Fibroblast of lung (primary cell): ENCODE results near the gene CXCL17. TPM values are rescaled to one million over a fixed set of nuclear protein-coding genes. Genes with fewer than 3 reads are reported as not detected.
"Not testable (repeated sequence)": the region's sequence is repeated elsewhere in the genome, so short reads cannot be mapped to it uniquely, and the experiment has no call there.

ENCODE experiments used
- DNase-seq, 2 donors: peaks; one replicate each; pipeline versions ENCODE4 v3.0.0 to v3.0.0-alpha.2; 2010; ENCODE audit warnings: low read depth in 2 of 2
- H2AFZ ChIP-seq: 2 replicates; pipeline ENCODE4 v1.5.1; 2012; ENCODE audit warnings: low read length, control low read depth, inconsistent platforms
- H3K27ac ChIP-seq: 2 replicates; pipeline ENCODE4 v1.5.1; 2011; ENCODE audit warnings: low read length, control low read depth; ENCODE audit not compliant: insufficient read depth
- H3K27me3 ChIP-seq: 2 replicates; pipeline ENCODE4 v1.5.1; 2011; ENCODE audit warnings: mild to moderate bottlenecking, low read length; ENCODE audit not compliant: control insufficient read depth, insufficient read depth
- H3K36me3 ChIP-seq: 2 replicates; pipeline ENCODE4 v1.5.1; 2011; ENCODE audit warnings: low read length; ENCODE audit not compliant: control insufficient read depth, insufficient read depth
- H3K4me1 ChIP-seq: 2 replicates; pipeline ENCODE4 v1.5.1; 2011; ENCODE audit warnings: low read length; ENCODE audit not compliant: control insufficient read depth, insufficient read depth; ENCODE audit errors: extremely low read depth
- H3K4me2 ChIP-seq: 2 replicates; pipeline ENCODE4 v1.5.1; 2011; ENCODE audit warnings: low read length, control low read depth; ENCODE audit not compliant: insufficient read depth; ENCODE audit errors: extremely low read depth
- H3K4me3 ChIP-seq, 4 experiments: fragments of 200-600 bp in 1 of 4; sonication (generic) in 1 of 4; replicated peaks in 1 of 4; 2 replicates each; pipeline ENCODE4 v1.5.1; 2011 to 2016; ENCODE audit warnings: low read length in 4 of 4, low read depth in 3 of 4, mild to moderate bottlenecking in 3 of 4, control low read depth in 2 of 4, inconsistent platforms in 1 of 4, mixed read lengths in 1 of 4; ENCODE audit not compliant: insufficient read depth in 1 of 4; ENCODE audit errors: control extremely low read depth in 1 of 4
- H3K79me2 ChIP-seq: 2 replicates; pipeline ENCODE4 v1.5.1; 2012; ENCODE audit warnings: mild to moderate bottlenecking, low read length, inconsistent platforms; ENCODE audit not compliant: control insufficient read depth, insufficient read depth
- H3K9ac ChIP-seq: 2 replicates; pipeline ENCODE4 v1.5.1; 2011; ENCODE audit warnings: mild to moderate bottlenecking, low read length, control low read depth; ENCODE audit not compliant: insufficient read depth
- H3K9me3 ChIP-seq: 2 replicates; pipeline ENCODE4 v1.5.1; 2012; ENCODE audit warnings: low read depth, low read length; ENCODE audit not compliant: control insufficient read depth, insufficient read depth
- H4K20me1 ChIP-seq: 2 replicates; pipeline ENCODE4 v1.5.1; 2011; ENCODE audit warnings: low read length; ENCODE audit not compliant: control insufficient read depth, insufficient read depth; ENCODE audit errors: extremely low read depth
- CTCF ChIP-seq, 2 donors: IDR thresholded peaks in 1 of 2; conservative IDR thresholded peaks in 1 of 2; 1 replicate in 1 of 2; 2 replicates in 1 of 2; pipeline ENCODE4 v1.5.1; 2011 to 2012; ENCODE audit warnings: low read length in 2 of 2, control low read depth in 1 of 2, inconsistent platforms in 1 of 2, low read depth in 1 of 2, mild to moderate bottlenecking in 1 of 2
- EZH2 ChIP-seq: IDR thresholded peaks from 2 replicates; pipeline ENCODE4 v1.5.1; 2012; ENCODE audit warnings: low read length, control low read depth, mild to moderate bottlenecking; ENCODE audit errors: missing control alignments
- polyA plus RNA-seq, 2 donors: library from polyadenylated mRNA; depleted of rRNA in 1 of 2; stranded (reverse) in 1 of 2; unstranded in 1 of 2; fragments of >200 nt; gene quantifications; 2 replicates each; pipeline ENCODE4 v1.2.1, GENCODE V29; 2011 to 2012; ENCODE audit warnings: missing spikeins in 1 of 2
- total RNA-seq: library from RNA; depleted of rRNA; stranded (reverse); fragments of >200 nt; gene quantifications from 2 replicates; pipeline ENCODE4 v1.2.1, GENCODE V29; 2014

Gene CXCL17
- total and polyA plus RNA-seq, 2 donors (not counting 1 experiment from before 2014, with no cell fraction given): not detected

- DNase-seq: no peak
- Histone ChIP-seq H3K9me3 (no peaks in the 10 kb centered on the region), H3K27ac (no peak overlapping the region), H3K9ac (no peak overlapping the region), H3K4me1 (no peaks in the 10 kb centered on the region), H4K20me1 (no peaks in the 10 kb centered on the region), H3K27me3 (no peaks in the 10 kb centered on the region), H3K79me2 (no peaks in the 10 kb centered on the region), H2AFZ (no peak overlapping the region), H3K4me3 (no peak overlapping the region), H3K36me3 (no peaks in the 10 kb centered on the region), H3K4me2 (no peak overlapping the region)
- TF ChIP-seq EZH2: no peak
- TF ChIP-seq CTCF (conservative IDR thresholded peaks at IDR 0.05 in 1 of 2, IDR thresholded peaks at IDR 0.05 in 1 of 2; ENCODE audit: low read depth in 1 of 2, low read length in 2 of 2): no peak
Observed at GRCh38 chr19:42452590-42452989, 9.8 kb upstream of the CXCL17 start.

GRCh38 chr19:42450314-42450934 is 7.7 kb upstream of the CXCL17 start:
- H3K27me3 ChIP-seq: no peaks in the 10 kb centered on the region
- no peaks in the 10 kb centered on the region for H3K79me2 ChIP-seq
- H3K9me3 ChIP-seq: no peaks in the 10 kb centered on the region
- no peaks in the 10 kb centered on the region for H4K20me1 ChIP-seq
- no peak overlapping the region for H3K27ac ChIP-seq
- H3K4me2 ChIP-seq: no peak overlapping the region
- DNase-seq: peak; percentile 70 to 87
- no peaks in the 10 kb centered on the region for H3K4me1 ChIP-seq
- TF ChIP-seq CTCF (conservative IDR thresholded peaks at IDR 0.05 in 1 of 2, IDR thresholded peaks at IDR 0.05 in 1 of 2; ENCODE audit: low read depth in 1 of 2, low read length in 2 of 2) (peak; percentile 84 to 88), EZH2 (no peak)
- no peak overlapping the region for H2AFZ ChIP-seq
- no peak overlapping the region for H3K4me3 ChIP-seq
- no peaks in the 10 kb centered on the region for H3K36me3 ChIP-seq
- H3K9ac ChIP-seq: no peak overlapping the region

DNA sequence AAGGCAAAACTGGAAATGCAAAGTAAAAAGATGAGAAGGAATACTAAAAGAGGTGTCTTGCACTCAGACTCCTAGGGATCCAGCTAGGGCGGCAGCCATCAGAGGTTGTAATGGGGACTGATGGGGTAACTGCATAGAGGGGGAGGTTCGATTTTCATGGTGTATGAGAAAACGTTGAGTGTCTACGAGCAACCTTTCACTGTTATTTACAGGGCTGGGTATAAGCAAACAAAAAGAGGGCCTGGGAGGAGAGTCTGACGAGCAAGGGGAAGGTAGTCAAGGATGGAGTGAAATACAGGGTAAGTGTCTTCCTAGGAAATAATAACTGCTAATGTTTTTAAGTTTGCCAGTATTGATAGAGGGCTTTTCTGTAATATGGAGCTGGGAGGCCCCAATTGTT is 5.6 kb upstream of the CXCL17 start:
- not testable (repeated sequence) for H3K4me1 ChIP-seq, H3K4me3 ChIP-seq, H3K9me3 ChIP-seq, H3K9ac ChIP-seq, H3K4me2 ChIP-seq, H3K36me3 ChIP-seq, H3K27me3 ChIP-seq, H3K27ac ChIP-seq, H2AFZ ChIP-seq, H3K79me2 ChIP-seq, H4K20me1 ChIP-seq, DNase-seq
